HG02938 (cell line): Measurements from ENCODE around the gene SSBP1.
"Not testable (repeated sequence)": the region's sequence is repeated elsewhere in the genome, so short reads cannot be mapped to it uniquely, and the experiment has no call there.

Source experiments
- ATAC-seq: cut with Tn5 transposase; IDR thresholded peaks from one replicate; pipeline ENCODE4 v1.9.1; 2021; ENCODE audit warnings: mild to moderate bottlenecking, moderate library complexity; ENCODE audit not compliant: unreplicated experiment

Gene SSBP1

GRCh38 chr7:141763797-141764196, 25.6 kb downstream of the SSBP1 start, which contains the start of gene TAS2R3:
TAS2R3 (plus strand) TSS chr7:141764097; CDS start chr7:141764159, 62 bp downstream.
- ATAC-seq: no peak

- ATAC-seq: not testable (repeated sequence)
Observed at GRCh38 chr7:141770083-141770583, 32.0 kb downstream of the SSBP1 start.

GRCh38 chr7:141776374-141776773, 38.2 kb downstream of the SSBP1 start, which contains the start of gene TAS2R4:
TAS2R4 (plus strand) TSS chr7:141776674; CDS start chr7:141778489, 1,815 bp downstream.
- no peak for ATAC-seq

- ATAC-seq: peak; percentile 72
Observed at GRCh38 chr7:141785706-141786552, 47.8 kb downstream of the SSBP1 start.

- no peak for ATAC-seq
Observed at GRCh38 chr7:141788296-141788695, 50.1 kb downstream of the SSBP1 start.

- no peak for ATAC-seq
Observed at GRCh38 chr7:141789917-141790316, 51.8 kb downstream of the SSBP1 start, which contains the start of gene TAS2R5. TAS2R5 (plus strand) TSS chr7:141790217; CDS start chr7:141790362, 145 bp downstream.

- ATAC-seq: no peak
Observed at GRCh38 chr7:141792526-141792925, 54.4 kb downstream of the SSBP1 start.
